Neural progenitor cell (in vitro differentiated cells): ENCODE measurements around the gene EEF1AKMT4. TPM values are rescaled to one million over a fixed set of nuclear protein-coding genes. Genes with fewer than 3 reads are reported as not detected.

ENCODE experiments used
- DNase-seq: peaks from one replicate; pipeline ENCODE4 v3.0.0-alpha.2; 2016; ENCODE audit warnings: low spot score
- H2AFZ ChIP-seq: fragments of 200-600 bp; sonication (generic); replicated peaks from 2 replicates; pipeline ENCODE4 v1.6.1; 2016; ENCODE audit warnings: antibody characterized with exemption
- H3F3A ChIP-seq: fragments of 200-600 bp; sonication (generic); 2 replicates; pipeline ENCODE4 v1.6.1; 2016; ENCODE audit warnings: antibody characterized with exemption, low read depth
- H3K27ac ChIP-seq: fragments of 200-600 bp; sonication (generic); 2 replicates; pipeline ENCODE4 v1.5.1; 2016; ENCODE audit warnings: mild to moderate bottlenecking
- H3K27me3 ChIP-seq: fragments of 200-600 bp; sonication (generic); 2 replicates; pipeline ENCODE4 v1.6.1; 2016; ENCODE audit warnings: mild to moderate bottlenecking, moderate library complexity
- H3K36me3 ChIP-seq: fragments of 200-600 bp; sonication (generic); 2 replicates; pipeline ENCODE4 v1.5.1; 2016
- H3K4me1 ChIP-seq: fragments of 200-600 bp; sonication (generic); 2 replicates; pipeline ENCODE4 v1.6.1; 2016; ENCODE audit warnings: mixed run types
- H3K4me2 ChIP-seq: fragments of 200-600 bp; sonication (generic); 2 replicates; pipeline ENCODE4 v1.6.1; 2016
- H3K4me3 ChIP-seq: fragments of 200-600 bp; sonication (generic); 2 replicates; pipeline ENCODE4 v1.5.1; 2016
- H3K79me2 ChIP-seq: fragments of 200-600 bp; sonication (generic); 2 replicates; pipeline ENCODE4 v1.6.1; 2016; ENCODE audit warnings: low read depth
- H3K9ac ChIP-seq: fragments of 200-600 bp; sonication (generic); 2 replicates; pipeline ENCODE4 v1.6.1; 2016
- H3K9me3 ChIP-seq: fragments of 200-600 bp; sonication (generic); 2 replicates; pipeline ENCODE4 v1.5.1; 2016; ENCODE audit warnings: low read depth
- H4K20me1 ChIP-seq: fragments of 200-600 bp; sonication (generic); 2 replicates; pipeline ENCODE4 v1.6.1; 2016; ENCODE audit warnings: low read depth
- H3K27ac Mint-ChIP-seq: 3 replicates; pipeline ENCODE4 v1.8.0; 2021; ENCODE audit warnings: mixed read lengths
- H3K27me3 Mint-ChIP-seq: 2 replicates; pipeline ENCODE4 v1.8.0; 2022; ENCODE audit warnings: low read depth, mild to moderate bottlenecking, inconsistent platforms, moderate library complexity, mixed read lengths; ENCODE audit not compliant: insufficient read depth
- H3K36me3 Mint-ChIP-seq: 3 replicates; pipeline ENCODE4 v1.8.0; 2021; ENCODE audit warnings: mixed read lengths
- H3K4me1 Mint-ChIP-seq: 3 replicates; pipeline ENCODE4 v1.8.0; 2021; ENCODE audit warnings: mixed read lengths
- H3K4me3 Mint-ChIP-seq: 3 replicates; pipeline ENCODE4 v1.8.0; 2021; ENCODE audit warnings: mild to moderate bottlenecking, moderate library complexity, mixed read lengths
- H3K9me3 Mint-ChIP-seq: 3 replicates; pipeline ENCODE4 v1.8.0; 2020; ENCODE audit warnings: mixed read lengths
- CTCF ChIP-seq: fragments of 200-600 bp; sonication (generic); IDR thresholded peaks from 2 replicates; pipeline ENCODE4 v1.5.1; 2017; ENCODE audit warnings: antibody characterized with exemption, mild to moderate bottlenecking
- EZH2 ChIP-seq: fragments of 200-600 bp; sonication (generic); IDR thresholded peaks from 2 replicates; pipeline ENCODE4 v1.6.1; 2017; ENCODE audit warnings: antibody characterized with exemption, mild to moderate bottlenecking, moderate library complexity
- EZH2phosphoT487 ChIP-seq: fragments of 200-600 bp; sonication (generic); IDR thresholded peaks from 2 replicates; pipeline ENCODE4 v1.6.1; 2017; ENCODE audit warnings: antibody characterized with exemption
- total RNA-seq: library from RNA; depleted of rRNA; stranded (reverse); fragments of >200 nt; gene quantifications from 2 replicates; pipeline ENCODE4 v1.2.3, GENCODE V29; 2015; ENCODE audit warnings: low replicate concordance

The EEF1AKMT4 gene
- total RNA-seq, 1 donor from 2014 or later, result 3.7 TPM

GRCh38 chr3:184239221-184239620 is 10.3 kb upstream of the EEF1AKMT4 start:
- H2AFZ ChIP-seq, result no peak overlapping the region
- H3K27me3 ChIP-seq, result peaks cover 5% of the 10 kb centered on the region
- H3K9ac ChIP-seq, result no peak overlapping the region
- H3K36me3 Mint-ChIP-seq, result peaks cover 1% of the 10 kb centered on the region
- peaks cover 14% of the 10 kb centered on the region for H3K27me3 Mint-ChIP-seq
- no peaks in the 10 kb centered on the region for H3K9me3 ChIP-seq
- no peaks in the 10 kb centered on the region for H3K4me1 ChIP-seq
- no peaks in the 10 kb centered on the region for H3K9me3 Mint-ChIP-seq
- no peak overlapping the region for H3K4me3 ChIP-seq
- H3K27ac Mint-ChIP-seq, result no peak overlapping the region
- no peaks in the 10 kb centered on the region for H3K79me2 ChIP-seq
- H3K36me3 ChIP-seq, result no peaks in the 10 kb centered on the region
- H3F3A ChIP-seq, result peaks cover 5% of the 10 kb centered on the region
- H3K4me3 Mint-ChIP-seq, result no peak overlapping the region
- H3K27ac ChIP-seq, result no peak overlapping the region
- no peaks in the 10 kb centered on the region for H3K4me1 Mint-ChIP-seq
- peaks cover 31% of the 10 kb centered on the region for H4K20me1 ChIP-seq
- TF ChIP-seq EZH2phosphoT487 (no peak), EZH2 (no peak), CTCF (no peak)
- no peak for DNase-seq
- H3K4me2 ChIP-seq, result no peak overlapping the region

GRCh38 chr3:184239708-184240107 is 9.8 kb upstream of the EEF1AKMT4 start:
- TF ChIP-seq CTCF (no peak), EZH2phosphoT487 (no peak), EZH2 (no peak)
- peaks cover 31% of the 10 kb centered on the region for H4K20me1 ChIP-seq
- H3K4me1 ChIP-seq, result no peaks in the 10 kb centered on the region
- H3K27me3 ChIP-seq, result no peaks in the 10 kb centered on the region
- H3K27ac ChIP-seq, result no peak overlapping the region
- H3K9me3 ChIP-seq, result no peaks in the 10 kb centered on the region
- DNase-seq, result no peak
- Mint-ChIP-seq H3K4me3 (no peak overlapping the region), H3K27me3 (peaks cover 14% of the 10 kb centered on the region), H3K9me3 (no peaks in the 10 kb centered on the region), H3K4me1 (no peaks in the 10 kb centered on the region), H3K36me3 (peaks cover 1% of the 10 kb centered on the region), H3K27ac (no peak overlapping the region)
- H3K36me3 ChIP-seq, result no peaks in the 10 kb centered on the region
- peaks cover 5% of the 10 kb centered on the region for H3F3A ChIP-seq
- no peak overlapping the region for H2AFZ ChIP-seq
- H3K4me2 ChIP-seq, result no peak overlapping the region
- no peaks in the 10 kb centered on the region for H3K79me2 ChIP-seq
- H3K4me3 ChIP-seq, result no peak overlapping the region
- no peak overlapping the region for H3K9ac ChIP-seq

GRCh38 chr3:184240384-184241140 is 8.9 kb upstream of the EEF1AKMT4 start:
- H3K27ac ChIP-seq, result no peak overlapping the region
- no peaks in the 10 kb centered on the region for H3K4me1 ChIP-seq
- Mint-ChIP-seq H3K9me3 (no peaks in the 10 kb centered on the region), H3K27me3 (peaks cover 11% of the 10 kb centered on the region), H3K4me1 (no peaks in the 10 kb centered on the region), H3K27ac (no peak overlapping the region), H3K4me3 (peak overlapping the region; percentile 24), H3K36me3 (peaks cover 1% of the 10 kb centered on the region)
- no peaks in the 10 kb centered on the region for H3K36me3 ChIP-seq
- no peak overlapping the region for H3K9ac ChIP-seq
- DNase-seq, result peak; percentile 59
- no peak overlapping the region for H3K4me2 ChIP-seq
- peaks cover 31% of the 10 kb centered on the region for H4K20me1 ChIP-seq
- H3K27me3 ChIP-seq, result no peaks in the 10 kb centered on the region
- no peak overlapping the region for H3K4me3 ChIP-seq
- H2AFZ ChIP-seq, result no peak overlapping the region
- TF ChIP-seq CTCF (no peak), EZH2 (no peak), EZH2phosphoT487 (no peak)
- H3K9me3 ChIP-seq, result no peaks in the 10 kb centered on the region
- H3F3A ChIP-seq, result peaks cover 5% of the 10 kb centered on the region
- no peaks in the 10 kb centered on the region for H3K79me2 ChIP-seq
